BE2C (cell line): Measurements from ENCODE around the gene SMLR1. TPM values are rescaled to one million over a fixed set of nuclear protein-coding genes. Genes with fewer than 3 reads are reported as not detected.

Experiments
- DNase-seq: peaks from one replicate; pipeline ENCODE4 v3.0.0-alpha.2; 2020
- H3K27me3 ChIP-seq: fragments of 250-450 bp; sonication (Bioruptor Pico); 2 replicates; pipeline ENCODE4 v1.5.1; 2020; ENCODE audit warnings: mild to moderate bottlenecking
- H3K36me3 ChIP-seq: fragments of 250-450 bp; sonication (Bioruptor Pico); 2 replicates; pipeline ENCODE4 v1.5.1; 2020; ENCODE audit warnings: mild to moderate bottlenecking
- H3K4me1 ChIP-seq: fragments of 250-450 bp; sonication (Bioruptor Pico); 2 replicates; pipeline ENCODE4 v1.5.1; 2020
- H3K4me3 ChIP-seq: 2 replicates; pipeline ENCODE4 v1.5.1; 2011; ENCODE audit warnings: low read depth, low read length
- H3K9me3 ChIP-seq: fragments of 250-450 bp; sonication (Bioruptor Pico); 2 replicates; pipeline ENCODE4 v1.5.1; 2020
- CTCF ChIP-seq: IDR thresholded peaks from 2 replicates; pipeline ENCODE4 v1.5.1; 2012; ENCODE audit warnings: mild to moderate bottlenecking, low read depth, low read length
- polyA plus RNA-seq: library from polyadenylated mRNA; unstranded; fragments of >200 nt; gene quantifications from one replicate; pipeline ENCODE4 v1.2.1, GENCODE V29; 2012; ENCODE audit warnings: low read depth, missing spikeins; ENCODE audit not compliant: insufficient read length, insufficient read depth

Gene SMLR1
- polyA plus RNA-seq: not detected

- TF ChIP-seq CTCF: no peak
- H3K9me3 ChIP-seq: no peaks in the 10 kb centered on the region
- no peak for DNase-seq
These were observed at the start of gene SMLR1 for GRCh38 chr6:130827247-130828149. Gene SMLR1, plus strand, starts transcription at chr6:130827406. Its CDS starts 8 bp downstream, at chr6:130827414.

GRCh38 chr6:130778946-130779657, 48.1 kb upstream of the SMLR1 start:
- no peak for TF ChIP-seq CTCF
- no peak for DNase-seq
- H3K4me3 ChIP-seq: no peak overlapping the region

More at GRCh38 chr6:130827247-130828149, at the start of gene SMLR1:
- Histone ChIP-seq H3K4me1 (no peaks in the 10 kb centered on the region), H3K27me3 (no peaks in the 10 kb centered on the region), H3K36me3 (no peaks in the 10 kb centered on the region), H3K4me3 (no peak within 1 kb of the TSS)

GRCh38 chr6:130779658-130780033, 47.6 kb upstream of the SMLR1 start:
- H3K4me3 ChIP-seq: no peak overlapping the region

More at GRCh38 chr6:130778946-130779657, 48.1 kb upstream of the SMLR1 start:
- Histone ChIP-seq H3K4me1 (no peaks in the 10 kb centered on the region), H3K9me3 (no peaks in the 10 kb centered on the region), H3K36me3 (no peaks in the 10 kb centered on the region), H3K27me3 (no peaks in the 10 kb centered on the region)

GRCh38 chr6:130780122-130780521, 47.1 kb upstream of the SMLR1 start:
- Histone ChIP-seq H3K4me3 (no peak overlapping the region), H3K27me3 (no peaks in the 10 kb centered on the region), H3K9me3 (no peaks in the 10 kb centered on the region), H3K4me1 (no peaks in the 10 kb centered on the region), H3K36me3 (no peaks in the 10 kb centered on the region)
- TF ChIP-seq CTCF: no peak
- no peak for DNase-seq

More at GRCh38 chr6:130779658-130780033, 47.6 kb upstream of the SMLR1 start:
- Histone ChIP-seq H3K36me3 (no peaks in the 10 kb centered on the region), H3K9me3 (no peaks in the 10 kb centered on the region), H3K4me1 (no peaks in the 10 kb centered on the region), H3K27me3 (no peaks in the 10 kb centered on the region)
- no peak for DNase-seq
- TF ChIP-seq CTCF: no peak

GRCh38 chr6:130781557-130781956, 45.6 kb upstream of the SMLR1 start:
- no peak for DNase-seq
- no peaks in the 10 kb centered on the region for H3K36me3 ChIP-seq
- H3K27me3 ChIP-seq: no peaks in the 10 kb centered on the region
- no peaks in the 10 kb centered on the region for H3K9me3 ChIP-seq
- H3K4me1 ChIP-seq: no peaks in the 10 kb centered on the region
- H3K4me3 ChIP-seq: no peak overlapping the region
- TF ChIP-seq CTCF: no peak
